Measurements from ENCODE around the gene LCK.
"Not testable (repeated sequence)": the region's sequence is repeated elsewhere in the genome, so short reads cannot be mapped to it uniquely, and the experiment has no call there.

The LCK gene

GRCh38 chr1:32240140-32240951 is 10.7 kb upstream of the LCK start:
- peak; percentile 63 for DNase-seq (ENCODE audit: low spot score)

DNA sequence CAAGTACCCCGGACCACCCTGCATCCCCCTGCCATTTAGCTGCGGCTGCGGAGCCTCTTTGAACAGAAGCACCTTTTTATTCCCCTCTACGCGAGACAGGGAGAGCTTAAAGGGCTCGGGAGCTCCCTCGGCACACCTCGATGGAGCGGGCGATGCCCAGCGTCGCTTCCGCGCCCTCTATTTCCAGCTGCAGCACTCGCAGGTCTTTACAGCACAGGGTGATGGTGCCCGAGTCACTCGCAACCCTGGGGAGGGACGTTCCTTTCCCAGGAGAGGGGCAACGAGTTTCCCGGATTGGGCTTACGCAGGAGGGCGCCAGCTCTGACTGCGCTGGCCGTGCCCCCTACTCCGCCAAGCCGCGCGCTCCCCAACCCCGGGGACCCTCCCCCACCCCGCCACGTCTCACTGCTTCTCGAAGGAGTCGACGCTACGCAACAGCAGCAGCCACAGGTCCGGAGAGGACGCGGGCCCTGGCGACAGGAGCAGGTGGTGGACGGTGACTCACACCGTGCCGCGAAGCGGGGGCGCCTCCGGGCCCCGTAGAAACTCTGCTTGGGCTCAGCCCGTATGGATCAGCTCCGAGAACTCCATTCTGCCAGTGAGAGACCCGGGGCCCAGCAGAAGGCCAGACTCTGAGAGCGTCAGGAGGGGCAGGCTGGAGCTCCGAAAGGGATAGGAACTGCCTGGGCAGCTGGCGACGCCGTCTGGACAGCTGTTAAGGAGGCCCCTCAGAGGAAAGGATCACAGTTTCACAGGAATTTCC is 9.9 kb upstream of the LCK start:
- peak; percentile 38 for DNase-seq (ENCODE audit: low spot score)

DNA sequence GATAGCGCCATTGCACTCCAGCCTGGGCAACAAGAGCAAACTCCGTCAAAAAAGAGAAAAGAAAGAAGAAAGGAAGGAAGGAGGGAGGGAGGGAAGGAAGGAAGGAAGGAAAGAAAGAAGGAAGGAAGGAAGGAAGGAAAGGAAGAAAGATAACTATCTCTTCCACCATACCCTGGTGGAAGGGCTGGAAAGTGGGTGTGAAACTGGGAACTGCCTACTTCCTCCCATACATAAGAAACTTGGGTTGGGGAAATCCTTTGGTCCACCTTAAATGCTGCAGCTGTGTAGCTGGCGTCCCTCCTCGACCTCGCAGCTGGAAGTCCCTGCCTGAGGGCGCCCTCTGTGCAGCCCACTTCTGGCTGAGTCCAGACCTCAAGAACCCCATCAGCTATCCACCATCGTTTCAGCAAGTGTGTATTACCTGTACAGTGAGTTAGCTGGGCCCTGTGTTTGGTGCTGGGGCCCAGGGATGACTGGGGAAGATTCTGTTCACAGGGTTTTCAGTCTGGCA is 8.7 kb upstream of the LCK start:
- DNase-seq (ENCODE audit: low spot score): no peak

DNA sequence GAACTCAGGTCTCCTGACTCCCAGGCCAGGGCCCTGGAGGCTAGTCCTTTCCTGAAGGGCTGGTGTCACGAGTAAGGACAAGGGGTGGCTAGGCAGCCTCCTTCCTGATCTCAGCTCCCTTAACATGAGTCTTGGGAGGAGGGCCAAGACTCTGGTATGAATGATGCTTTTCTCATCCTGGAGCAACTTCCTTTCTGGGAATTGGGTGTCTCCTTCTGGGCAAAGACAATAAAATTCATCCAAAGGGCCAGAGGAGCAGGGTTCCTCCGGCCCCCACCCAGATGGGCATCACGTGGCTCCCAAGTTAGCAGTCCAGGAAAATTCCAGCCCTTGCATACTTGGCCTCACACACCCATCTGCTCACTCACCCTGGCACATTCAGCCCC is 4.2 kb upstream of the LCK start, which contains the start of gene FAM167B:
Gene FAM167B, plus strand, starts transcription at position 335 of the 386 bp plus-strand sequence. CDS start 200 bp downstream, outside the sequence.
- no peak for DNase-seq (ENCODE audit: low spot score)

DNA sequence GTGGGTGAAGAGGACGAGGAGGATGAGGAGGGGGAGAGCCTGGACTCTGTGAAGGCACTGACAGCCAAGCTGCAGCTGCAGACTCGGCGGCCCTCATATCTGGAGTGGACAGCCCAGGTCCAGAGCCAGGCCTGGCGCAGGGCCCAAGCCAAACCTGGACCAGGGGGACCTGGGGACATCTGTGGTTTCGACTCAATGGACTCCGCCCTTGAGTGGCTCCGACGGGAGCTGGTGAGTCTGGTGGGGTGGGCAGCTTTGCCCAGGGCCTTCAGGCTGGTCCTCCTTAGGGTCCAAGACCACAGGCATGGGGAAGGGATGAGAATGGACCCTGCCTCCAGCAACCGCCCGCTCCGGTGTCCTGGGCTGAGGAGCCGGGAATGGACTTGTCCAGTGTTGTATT is 3.6 kb upstream of the LCK start:
- no peak for DNase-seq (ENCODE audit: low spot score)

GRCh38 chr1:32247983-32248889 is 2.8 kb upstream of the LCK start:
- DNase-seq (ENCODE audit: low spot score): peak; percentile 78

- DNase-seq (ENCODE audit: low spot score): peak; percentile 90
Observed at GRCh38 chr1:32249831-32250525, 1.1 kb upstream of the LCK start.

DNA sequence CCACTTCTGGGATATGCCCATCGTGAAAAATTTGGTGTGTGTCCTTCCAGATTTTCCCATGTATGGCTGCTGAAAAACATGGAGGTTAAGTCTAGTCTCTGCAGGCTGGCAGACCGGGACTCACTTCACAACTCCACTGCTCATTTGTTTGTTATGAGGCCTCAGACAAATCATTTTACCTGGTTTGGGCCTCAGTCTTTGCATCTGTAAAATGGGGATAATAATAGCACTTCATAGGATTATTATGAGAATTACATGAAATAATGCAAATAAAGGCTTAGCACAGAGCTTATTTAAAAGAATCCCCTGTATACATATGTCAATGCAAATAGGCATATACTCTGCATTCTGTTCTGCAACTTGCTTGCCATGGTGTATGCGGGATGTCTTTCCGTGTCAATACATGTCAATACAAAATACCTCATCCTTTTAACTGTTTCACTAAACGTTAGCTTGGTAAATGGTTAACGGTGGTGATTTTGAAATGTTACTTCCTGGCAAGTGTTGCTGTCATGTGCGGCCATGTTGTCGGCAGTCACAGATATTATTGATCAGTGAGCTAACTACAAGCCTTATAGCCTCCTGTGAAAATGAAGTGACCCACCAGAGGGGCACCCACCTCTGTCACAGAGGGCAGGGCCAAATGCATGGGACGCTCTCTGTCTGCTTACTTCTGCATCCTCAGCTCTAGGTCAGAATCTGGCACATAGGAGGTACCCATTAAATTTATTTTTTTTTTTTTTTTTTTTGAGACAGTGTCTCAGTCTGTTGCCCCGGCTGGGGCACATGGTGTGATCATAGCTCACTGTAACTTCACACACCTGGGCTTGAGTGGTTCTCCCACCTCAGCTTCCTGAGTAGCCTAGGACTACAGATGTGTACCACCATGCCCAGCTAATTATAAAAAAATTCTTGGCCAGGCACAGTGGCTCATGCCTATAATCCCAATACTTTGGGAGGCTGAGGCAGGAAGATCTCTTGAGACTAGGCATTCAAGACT is 4.3 kb downstream of the LCK start:
- DNase-seq (ENCODE audit: low spot score): peak; percentile 35

DNA sequence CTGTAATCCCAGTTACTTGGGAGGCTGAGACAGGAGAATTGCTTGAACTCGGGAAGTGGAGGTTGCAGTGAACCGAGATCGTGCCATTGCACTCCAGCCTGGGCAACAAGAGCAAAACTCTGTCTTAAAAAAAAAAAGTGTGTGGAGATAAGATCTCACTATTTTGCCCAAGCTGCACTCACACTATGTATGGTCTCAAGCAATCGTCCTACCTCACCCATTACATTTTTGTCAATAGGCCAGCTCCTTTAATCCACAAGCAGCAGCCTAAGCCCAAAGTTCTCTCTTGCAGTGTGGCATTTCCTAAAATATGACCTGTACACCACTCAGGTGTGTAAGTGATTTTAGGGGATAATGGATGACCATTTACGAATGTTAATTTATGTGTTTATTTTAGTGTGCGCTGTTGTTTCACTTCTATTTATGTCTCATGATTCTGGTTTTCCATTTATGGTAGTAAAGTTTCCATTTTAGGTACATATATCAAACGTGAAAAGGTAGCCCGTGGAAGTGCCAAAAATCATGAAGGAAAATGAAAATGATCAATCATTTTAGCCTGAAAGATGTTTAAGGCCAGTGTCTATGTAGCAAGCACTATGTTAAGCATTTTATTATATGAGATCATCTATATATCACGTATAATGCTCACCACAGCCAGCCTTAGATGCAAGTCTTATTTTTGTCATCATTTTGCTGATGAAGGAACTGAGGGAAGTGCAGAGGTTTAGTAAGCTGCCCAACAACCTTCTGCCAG is 5.6 kb downstream of the LCK start:
- peak; percentile 42 for DNase-seq (ENCODE audit: low spot score)

DNA sequence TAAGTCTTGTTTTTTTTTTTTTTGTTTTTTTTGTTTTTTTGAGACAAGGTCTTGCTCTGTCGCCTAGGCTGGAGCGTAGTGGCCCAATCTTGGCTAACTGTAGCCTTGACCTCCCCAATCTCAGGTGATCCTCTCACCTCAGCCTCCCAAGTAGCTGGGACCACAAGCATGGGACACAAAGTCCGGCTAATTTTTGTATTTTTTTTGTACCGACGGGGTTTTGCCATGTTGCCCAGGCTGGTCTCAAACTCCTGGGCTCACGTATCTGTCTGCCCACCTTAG is 6.1 kb downstream of the LCK start:
- no peak for DNase-seq (ENCODE audit: low spot score)

- DNase-seq (ENCODE audit: low spot score): not testable (repeated sequence)
Observed at GRCh38 chr1:32263236-32263593, 12.2 kb downstream of the LCK start.

- DNase-seq (ENCODE audit: low spot score): peak; percentile 20
Observed at GRCh38 chr1:32263744-32264143, 12.7 kb downstream of the LCK start.

DNA sequence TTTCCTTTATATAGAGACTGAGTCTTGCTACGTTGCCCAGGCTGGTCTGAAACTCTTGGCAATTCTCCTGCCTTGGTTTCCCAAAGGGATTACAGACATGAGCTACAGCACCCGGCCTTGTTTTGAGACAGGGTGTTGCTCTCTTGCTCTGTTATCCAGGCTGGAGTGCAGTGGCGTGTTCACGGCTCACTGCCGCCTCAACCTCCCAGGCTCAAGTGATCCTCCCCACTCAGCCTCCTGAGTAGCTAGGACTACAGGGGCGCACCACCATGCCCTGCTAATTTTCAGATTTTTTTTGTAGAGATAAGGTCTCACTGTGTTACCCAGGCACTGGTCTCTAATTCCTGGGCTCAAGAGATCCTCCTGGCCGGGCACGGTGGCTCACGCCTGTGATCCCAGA is 14.8 kb downstream of the LCK start:
- no peak for DNase-seq (ENCODE audit: low spot score)

DNA sequence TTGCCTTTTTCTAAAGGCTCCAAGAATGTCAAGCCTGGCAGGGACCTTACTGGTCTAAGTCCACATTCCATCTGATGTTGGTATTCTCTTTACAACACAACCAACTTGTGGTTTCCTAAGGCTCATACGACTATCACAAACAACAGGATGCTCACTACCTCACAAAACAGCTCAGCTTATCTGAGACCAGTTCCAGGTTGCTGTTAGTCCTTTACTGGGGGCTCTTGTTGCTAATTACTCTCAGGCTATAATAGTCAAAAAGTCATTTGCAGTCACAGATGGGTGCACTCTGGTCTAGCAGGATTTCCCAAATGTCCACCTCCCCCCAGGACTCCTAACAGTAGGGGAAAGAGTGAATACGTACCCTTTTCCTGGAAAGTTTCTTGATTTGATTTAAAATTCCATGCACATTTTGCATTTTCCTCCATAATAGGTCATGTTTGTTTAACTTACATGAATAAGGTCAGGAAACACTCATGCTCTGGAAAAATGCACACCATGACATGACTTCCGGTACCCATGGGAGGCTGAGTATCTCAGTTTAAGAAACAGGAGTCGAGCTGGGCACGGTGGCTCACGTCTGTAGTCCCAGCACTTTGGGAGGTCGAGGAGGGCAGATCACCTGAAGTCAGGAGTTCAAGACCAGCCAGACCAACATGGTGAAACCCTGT is 16.0 kb downstream of the LCK start:
- no peak for DNase-seq (ENCODE audit: low spot score)

DNA sequence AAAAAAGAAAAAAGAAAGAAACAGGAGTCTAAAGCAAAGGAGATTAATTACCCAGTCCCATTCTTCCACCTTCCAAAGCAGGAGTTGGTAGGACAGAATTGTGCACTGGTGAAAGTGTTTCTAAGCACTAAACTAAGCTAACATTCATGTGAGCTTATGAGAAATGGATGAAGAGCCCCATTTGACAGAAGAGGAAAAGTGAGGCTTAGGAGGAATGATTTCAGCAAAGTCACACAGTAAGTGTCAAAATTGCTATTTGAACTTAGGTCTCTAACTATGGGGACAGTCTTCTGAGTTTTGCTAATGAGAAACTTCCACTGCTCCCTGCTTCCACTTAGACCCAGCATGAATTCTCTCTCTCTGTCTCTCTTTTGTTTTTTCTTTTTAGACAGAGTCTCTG is 18.7 kb downstream of the LCK start:
- no peak for DNase-seq (ENCODE audit: low spot score)

- DNase-seq (ENCODE audit: low spot score): peak; percentile 45
Observed at GRCh38 chr1:32272557-32273390, 21.7 kb downstream of the LCK start.

DNA sequence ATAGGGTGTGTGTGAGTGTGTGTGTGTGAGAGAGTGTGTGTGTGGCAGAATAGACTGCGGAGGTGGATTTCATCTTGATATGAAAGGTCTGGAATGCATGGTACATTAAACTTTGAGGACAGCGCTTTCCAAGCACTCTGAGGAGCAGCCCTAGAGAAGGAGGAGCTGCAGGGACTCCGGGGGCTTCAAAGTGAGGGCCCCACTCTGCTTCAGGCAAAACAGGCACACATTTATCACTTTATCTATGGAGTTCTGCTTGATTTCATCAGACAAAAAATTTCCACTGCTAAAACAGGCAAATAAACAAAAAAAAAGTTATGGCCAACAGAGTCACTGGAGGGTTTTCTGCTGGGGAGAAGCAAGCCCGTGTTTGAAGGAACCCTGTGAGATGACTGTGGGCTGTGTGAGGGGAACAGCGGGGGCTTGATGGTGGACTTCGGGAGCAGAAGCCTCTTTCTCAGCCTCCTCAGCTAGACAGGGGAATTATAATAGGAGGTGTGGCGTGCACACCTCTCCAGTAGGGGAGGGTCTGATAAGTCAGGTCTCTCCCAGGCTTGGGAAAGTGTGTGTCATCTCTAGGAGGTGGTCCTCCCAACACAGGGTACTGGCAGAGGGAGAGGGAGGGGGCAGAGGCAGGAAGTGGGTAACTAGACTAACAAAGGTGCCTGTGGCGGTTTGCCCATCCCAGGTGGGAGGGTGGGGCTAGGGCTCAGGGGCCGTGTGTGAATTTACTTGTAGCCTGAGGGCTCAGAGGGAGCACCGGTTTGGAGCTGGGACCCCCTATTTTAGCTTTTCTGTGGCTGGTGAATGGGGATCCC is 22.5 kb downstream of the LCK start:
- DNase-seq (ENCODE audit: low spot score): peak; percentile 88

Data from CD4-positive, alpha-beta T cell treated with Interleukin-2 at 100 ng/mL for 4 hours (primary cell).